A549 (cell line): ENCODE results near the gene BCAS4.

ENCODE experiments used
- EHF ChIP-seq: fragments of 250-450 bp; sonication (Bioruptor Pico); IDR thresholded peaks from 2 replicates; pipeline ENCODE4 v1.5.0; 2020; ENCODE audit warnings: mild to moderate bottlenecking
- EP300 ChIP-seq, 2 experiments: fragments of >200 bp; sonication (Bioruptor Twin); formaldehyde crosslinking; IDR thresholded peaks; 2 replicates in 1 of 2; 3 replicates in 1 of 2; pipeline ENCODE4 v1.6.1; 2016 to 2017
- FOXS1 ChIP-seq: fragments of 250-450 bp; sonication (Bioruptor Pico); IDR thresholded peaks from 2 replicates; pipeline ENCODE4 v1.5.0; 2020; ENCODE audit warnings: mild to moderate bottlenecking, moderate library complexity
- HDAC2 ChIP-seq: fragments of 200-600 bp; sonication (generic); IDR thresholded peaks from 2 replicates; pipeline ENCODE4 v1.6.1; 2016
- HMGXB4 ChIP-seq: fragments of 250-450 bp; sonication (Bioruptor Pico); IDR thresholded peaks from 2 replicates; pipeline ENCODE4 v1.5.0; 2021; ENCODE audit warnings: mild to moderate bottlenecking, moderate library complexity, borderline replicate concordance
- KDM5A ChIP-seq: fragments of 200-600 bp; sonication (generic); IDR thresholded peaks from 2 replicates; pipeline ENCODE4 v1.6.1; 2016; ENCODE audit warnings: antibody characterized with exemption, mild to moderate bottlenecking
- MAZ ChIP-seq: fragments of 150-350 bp; IDR thresholded peaks from 2 replicates; pipeline ENCODE4 v1.6.1; 2014; ENCODE audit warnings: antibody characterized with exemption, low read depth, low read length, borderline replicate concordance
- PBX3 ChIP-seq: IDR thresholded peaks from 2 replicates; pipeline ENCODE4 v1.6.1; 2012
- POLR2A ChIP-seq: IDR thresholded peaks from 2 replicates; pipeline ENCODE4 v1.6.1; 2012; ENCODE audit warnings: mild to moderate bottlenecking, low read length
- RAD21 ChIP-seq, 2 experiments: fragments of >200 bp in 1 of 2; sonication (Bioruptor Twin) in 1 of 2; formaldehyde crosslinking in 1 of 2; IDR thresholded peaks in 1 of 2; conservative IDR thresholded peaks in 1 of 2; 2 replicates in 1 of 2; 3 replicates in 1 of 2; pipeline ENCODE4 v1.6.1; 2012 to 2018; ENCODE audit warnings: inconsistent platforms in 1 of 2
- REST ChIP-seq: fragments of 200-600 bp; sonication (generic); IDR thresholded peaks from 2 replicates; pipeline ENCODE4 v1.6.1; 2016; ENCODE audit warnings: antibody characterized with exemption, mild to moderate bottlenecking, moderate library complexity
- SMC3 ChIP-seq: fragments of >200 bp; sonication (Bioruptor Twin); formaldehyde crosslinking; IDR thresholded peaks from 3 replicates; pipeline ENCODE4 v1.6.1; 2018; ENCODE audit warnings: inconsistent platforms
- TP53 ChIP-seq: fragments of 250-450 bp; sonication (Bioruptor Pico); IDR thresholded peaks from 2 replicates; pipeline ENCODE4 v1.5.0; 2021; ENCODE audit warnings: mild to moderate bottlenecking, moderate library complexity
- TF ChIP-seq, protein P1 (sequence below): fragments of >200 bp; sonication (Bioruptor Twin); formaldehyde crosslinking; IDR thresholded peaks from 3 replicates; pipeline ENCODE4 v1.5.1; 2016

DNA sequence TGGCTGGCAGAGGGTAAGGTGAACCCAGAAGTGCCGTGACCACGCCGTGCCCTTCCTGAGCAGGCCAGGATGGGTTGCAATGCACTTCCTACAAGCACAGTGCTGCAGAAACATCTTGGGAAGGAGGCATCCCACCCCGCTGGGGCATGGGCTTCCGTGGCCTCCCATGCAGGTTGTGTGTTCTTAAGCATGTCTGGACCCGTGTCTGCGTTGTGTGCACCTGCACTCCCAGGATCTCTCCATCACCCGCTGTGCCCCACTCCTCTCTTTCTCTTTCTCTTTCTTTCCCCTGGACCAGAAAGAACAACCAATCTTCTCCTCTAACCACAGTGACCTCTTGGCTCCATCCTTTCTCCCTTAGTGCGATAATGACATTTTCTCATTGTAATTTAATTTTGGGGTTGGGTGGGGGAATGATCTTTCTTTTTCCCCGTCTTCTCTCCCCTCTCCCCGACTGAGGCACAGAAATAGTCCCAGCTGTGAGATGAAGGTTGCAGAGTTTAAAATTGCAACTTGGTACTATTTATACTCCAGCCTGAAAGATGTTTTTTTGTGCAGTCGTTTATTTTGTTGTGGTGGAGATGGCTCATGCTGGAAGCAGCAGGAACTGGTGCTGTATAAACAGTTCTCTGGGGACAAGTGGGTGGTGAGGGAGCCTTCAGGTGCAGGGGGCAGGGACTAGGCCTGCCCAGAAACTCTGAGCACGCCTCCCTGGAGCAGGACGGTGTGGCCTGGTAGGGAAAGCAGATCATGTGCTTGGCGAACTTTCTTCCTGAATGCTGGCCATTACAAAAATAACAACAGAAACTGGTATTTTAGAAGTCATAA, 20.5 kb downstream of the BCAS4 start:
- TF ChIP-seq, protein P1, sequence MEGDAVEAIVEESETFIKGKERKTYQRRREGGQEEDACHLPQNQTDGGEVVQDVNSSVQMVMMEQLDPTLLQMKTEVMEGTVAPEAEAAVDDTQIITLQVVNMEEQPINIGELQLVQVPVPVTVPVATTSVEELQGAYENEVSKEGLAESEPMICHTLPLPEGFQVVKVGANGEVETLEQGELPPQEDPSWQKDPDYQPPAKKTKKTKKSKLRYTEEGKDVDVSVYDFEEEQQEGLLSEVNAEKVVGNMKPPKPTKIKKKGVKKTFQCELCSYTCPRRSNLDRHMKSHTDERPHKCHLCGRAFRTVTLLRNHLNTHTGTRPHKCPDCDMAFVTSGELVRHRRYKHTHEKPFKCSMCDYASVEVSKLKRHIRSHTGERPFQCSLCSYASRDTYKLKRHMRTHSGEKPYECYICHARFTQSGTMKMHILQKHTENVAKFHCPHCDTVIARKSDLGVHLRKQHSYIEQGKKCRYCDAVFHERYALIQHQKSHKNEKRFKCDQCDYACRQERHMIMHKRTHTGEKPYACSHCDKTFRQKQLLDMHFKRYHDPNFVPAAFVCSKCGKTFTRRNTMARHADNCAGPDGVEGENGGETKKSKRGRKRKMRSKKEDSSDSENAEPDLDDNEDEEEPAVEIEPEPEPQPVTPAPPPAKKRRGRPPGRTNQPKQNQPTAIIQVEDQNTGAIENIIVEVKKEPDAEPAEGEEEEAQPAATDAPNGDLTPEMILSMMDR = no peak
- TF ChIP-seq EP300 (IDR thresholded peaks at IDR 0.05) (no peak), RAD21 (conservative IDR thresholded peaks at IDR 0.05 in 1 of 2, IDR thresholded peaks at IDR 0.05 in 1 of 2) (no peak), REST (no peak), POLR2A (no peak), KDM5A (no peak), TP53 (no peak), PBX3 (no peak), EHF (CRISPR knock-in tag) (no peak), HDAC2 (no peak), HMGXB4 (CRISPR knock-in tag) (no peak), SMC3 (no peak), MAZ (no peak), FOXS1 (CRISPR knock-in tag) (no peak)
